ENCODE results near the gene TEAD2.
A peak's percentile ranks its signal among the peaks of the same experiment; 100 is the strongest.

The TEAD2 gene

GRCh38 chr19:49361438-49362047 lies 673 bp downstream of the TEAD2 start:
- no peaks in the 10 kb centered on the region for H3K27me3 ChIP-seq (ENCODE audit: control insufficient read depth, insufficient read depth, low read length)
- peaks cover 12% of the 10 kb centered on the region; the same call in 1 of the 2 replicates for H3K4me1 ChIP-seq (ENCODE audit: control insufficient read depth, insufficient read depth, low read length)
- peak overlapping the region; percentile 97 for H3K4me3 ChIP-seq (ENCODE audit: low read depth, low read length)
- peak overlapping the region; percentile 93 for H3K27ac ChIP-seq (ENCODE audit: low read depth, low read length)
- peak overlapping the region; percentile 99 for H3K9ac ChIP-seq (ENCODE audit: low read length)
- H3K9me3 ChIP-seq (ENCODE audit: control insufficient read depth, insufficient read depth, low read depth, low read length), result no peaks in the 10 kb centered on the region
- H3K36me3 ChIP-seq (ENCODE audit: control insufficient read depth, insufficient read depth, low read length), result peaks cover 31% of the 10 kb centered on the region

GRCh38 chr19:49359851-49360820 lies 2.1 kb downstream of the TEAD2 start:
- Histone ChIP-seq H3K9ac (ENCODE audit: low read length) (peak overlapping the region; percentile 99), H3K27ac (ENCODE audit: low read depth, low read length) (no peak overlapping the region), H3K36me3 (ENCODE audit: control insufficient read depth, insufficient read depth, low read length) (peaks cover 43% of the 10 kb centered on the region)

GRCh38 chr19:49357186-49357585 lies 5.0 kb downstream of the TEAD2 start:
- Histone ChIP-seq H3K27me3 (ENCODE audit: control insufficient read depth, insufficient read depth, low read length) (no peaks in the 10 kb centered on the region), H3K9ac (ENCODE audit: low read length) (no peak overlapping the region)

More at GRCh38 chr19:49359851-49360820, 2.1 kb downstream of the TEAD2 start:
- H3K27me3 ChIP-seq (ENCODE audit: control insufficient read depth, insufficient read depth, low read length), result no peaks in the 10 kb centered on the region
- peaks cover 12% of the 10 kb centered on the region; the same call in 1 of the 2 replicates for H3K4me1 ChIP-seq (ENCODE audit: control insufficient read depth, insufficient read depth, low read length)
- peak overlapping the region; percentile 97; the same call in 1 of the 2 replicates for H3K4me3 ChIP-seq (ENCODE audit: low read depth, low read length)
- H3K9me3 ChIP-seq (ENCODE audit: control insufficient read depth, insufficient read depth, low read depth, low read length), result no peaks in the 10 kb centered on the region

GRCh38 chr19:49356382-49356781 lies 5.8 kb downstream of the TEAD2 start:
- Histone ChIP-seq H3K9ac (ENCODE audit: low read length) (no peak overlapping the region), H3K36me3 (ENCODE audit: control insufficient read depth, insufficient read depth, low read length) (peaks cover 78% of the 10 kb centered on the region), H3K27ac (ENCODE audit: low read depth, low read length) (no peak overlapping the region)

More at GRCh38 chr19:49357186-49357585, 5.0 kb downstream of the TEAD2 start:
- H3K4me3 ChIP-seq (ENCODE audit: low read depth, low read length), result no peak overlapping the region
- peaks cover 70% of the 10 kb centered on the region for H3K36me3 ChIP-seq (ENCODE audit: control insufficient read depth, insufficient read depth, low read length)
- no peak overlapping the region for H3K27ac ChIP-seq (ENCODE audit: low read depth, low read length)
- 0 out of 2 replicates have a peak, but pooled peaks cover 4% of the 10 kb centered on the region for H3K4me1 ChIP-seq (ENCODE audit: control insufficient read depth, insufficient read depth, low read length)
- no peaks in the 10 kb centered on the region for H3K9me3 ChIP-seq (ENCODE audit: control insufficient read depth, insufficient read depth, low read depth, low read length)

GRCh38 chr19:49355909-49356353 lies 6.3 kb downstream of the TEAD2 start:
- Histone ChIP-seq H3K9ac (ENCODE audit: low read length) (no peak overlapping the region), H3K4me3 (ENCODE audit: low read depth, low read length) (no peak overlapping the region), H3K4me1 (ENCODE audit: control insufficient read depth, insufficient read depth, low read length) (0 out of 2 replicates have a peak, but pooled peaks cover 4% of the 10 kb centered on the region), H3K36me3 (ENCODE audit: control insufficient read depth, insufficient read depth, low read length) (peaks cover 83% of the 10 kb centered on the region), H3K9me3 (ENCODE audit: control insufficient read depth, insufficient read depth, low read depth, low read length) (no peaks in the 10 kb centered on the region), H3K27me3 (ENCODE audit: control insufficient read depth, insufficient read depth, low read length) (no peaks in the 10 kb centered on the region), H3K27ac (ENCODE audit: low read depth, low read length) (no peak overlapping the region)

More at GRCh38 chr19:49356382-49356781, 5.8 kb downstream of the TEAD2 start:
- Histone ChIP-seq H3K27me3 (ENCODE audit: control insufficient read depth, insufficient read depth, low read length) (no peaks in the 10 kb centered on the region), H3K9me3 (ENCODE audit: control insufficient read depth, insufficient read depth, low read depth, low read length) (no peaks in the 10 kb centered on the region), H3K4me1 (ENCODE audit: control insufficient read depth, insufficient read depth, low read length) (0 out of 2 replicates have a peak, but pooled peaks cover 4% of the 10 kb centered on the region), H3K4me3 (ENCODE audit: low read depth, low read length) (no peak overlapping the region)

GRCh38 chr19:49349567-49349966 lies 12.6 kb downstream of the TEAD2 start:
- H3K9me3 ChIP-seq (ENCODE audit: control insufficient read depth, insufficient read depth, low read depth, low read length), result no peaks in the 10 kb centered on the region
- no peak overlapping the region for H3K9ac ChIP-seq (ENCODE audit: low read length)
- no peaks in the 10 kb centered on the region for H3K27me3 ChIP-seq (ENCODE audit: control insufficient read depth, insufficient read depth, low read length)
- H3K27ac ChIP-seq (ENCODE audit: low read depth, low read length), result no peak overlapping the region
- no peaks in the 10 kb centered on the region for H3K4me1 ChIP-seq (ENCODE audit: control insufficient read depth, insufficient read depth, low read length)
- H3K4me3 ChIP-seq (ENCODE audit: low read depth, low read length), result no peak overlapping the region
- peaks cover 90% of the 10 kb centered on the region for H3K36me3 ChIP-seq (ENCODE audit: control insufficient read depth, insufficient read depth, low read length)

GRCh38 chr19:49348305-49349189 lies 13.7 kb downstream of the TEAD2 start:
- Histone ChIP-seq H3K36me3 (ENCODE audit: control insufficient read depth, insufficient read depth, low read length) (peaks cover 90% of the 10 kb centered on the region), H3K4me3 (ENCODE audit: low read depth, low read length) (no peak overlapping the region), H3K27ac (ENCODE audit: low read depth, low read length) (no peak overlapping the region), H3K4me1 (ENCODE audit: control insufficient read depth, insufficient read depth, low read length) (no peaks in the 10 kb centered on the region), H3K27me3 (ENCODE audit: control insufficient read depth, insufficient read depth, low read length) (no peaks in the 10 kb centered on the region), H3K9me3 (ENCODE audit: control insufficient read depth, insufficient read depth, low read depth, low read length) (no peaks in the 10 kb centered on the region), H3K9ac (ENCODE audit: low read length) (no peak overlapping the region)

GRCh38 chr19:49347835-49348234 lies 14.4 kb downstream of the TEAD2 start:
- no peak overlapping the region for H3K27ac ChIP-seq (ENCODE audit: low read depth, low read length)
- no peaks in the 10 kb centered on the region for H3K4me1 ChIP-seq (ENCODE audit: control insufficient read depth, insufficient read depth, low read length)
- no peaks in the 10 kb centered on the region for H3K27me3 ChIP-seq (ENCODE audit: control insufficient read depth, insufficient read depth, low read length)
- no peak overlapping the region for H3K4me3 ChIP-seq (ENCODE audit: low read depth, low read length)
- H3K9me3 ChIP-seq (ENCODE audit: control insufficient read depth, insufficient read depth, low read depth, low read length), result no peaks in the 10 kb centered on the region
- H3K36me3 ChIP-seq (ENCODE audit: control insufficient read depth, insufficient read depth, low read length), result peaks cover 90% of the 10 kb centered on the region
- H3K9ac ChIP-seq (ENCODE audit: low read length), result no peak overlapping the region

- Histone ChIP-seq H3K9me3 (ENCODE audit: control insufficient read depth, insufficient read depth, low read depth, low read length) (no peaks in the 10 kb centered on the region), H3K4me3 (ENCODE audit: low read depth, low read length) (no peak overlapping the region), H3K27me3 (ENCODE audit: control insufficient read depth, insufficient read depth, low read length) (no peaks in the 10 kb centered on the region), H3K36me3 (ENCODE audit: control insufficient read depth, insufficient read depth, low read length) (peaks cover 91% of the 10 kb centered on the region), H3K27ac (ENCODE audit: low read depth, low read length) (no peak overlapping the region), H3K4me1 (ENCODE audit: control insufficient read depth, insufficient read depth, low read length) (no peaks in the 10 kb centered on the region), H3K9ac (ENCODE audit: low read length) (no peak overlapping the region)
These were observed 15.0 kb downstream of the TEAD2 start for GRCh38 chr19:49347191-49347590.
